ENCODE data around the gene STK32B.

The STK32B gene

GRCh38 chr4:5300283-5300682 is 249.0 kb downstream of the STK32B start:
- DNase-seq: no peak
- H3K4me3 ChIP-seq (ENCODE audit: low read depth, low read length): no peak overlapping the region
- no peaks in the 10 kb centered on the region for H3K9me3 ChIP-seq (ENCODE audit: severe bottlenecking)
- no peaks in the 10 kb centered on the region for H3K27me3 ChIP-seq (ENCODE audit: insufficient read depth, low read depth, severe bottlenecking)
- H3K27ac ChIP-seq: no peak overlapping the region
- no peak for TF ChIP-seq CTCF (IDR thresholded peaks at IDR 0.05; ENCODE audit: low read depth, low read length)
- H3K36me3 ChIP-seq: no peaks in the 10 kb centered on the region

- Histone ChIP-seq H3K4me3 (ENCODE audit: low read depth, low read length) (no peak overlapping the region), H3K36me3 (no peaks in the 10 kb centered on the region), H3K27me3 (ENCODE audit: insufficient read depth, low read depth, severe bottlenecking) (no peaks in the 10 kb centered on the region), H3K27ac (no peak overlapping the region), H3K9me3 (ENCODE audit: severe bottlenecking) (no peaks in the 10 kb centered on the region)
- DNase-seq: no peak
- no peak for TF ChIP-seq CTCF (IDR thresholded peaks at IDR 0.05; ENCODE audit: low read depth, low read length)
Measured at GRCh38 chr4:5307928-5308327, 256.6 kb downstream of the STK32B start.

- Histone ChIP-seq H3K27ac (no peak overlapping the region), H3K9me3 (ENCODE audit: severe bottlenecking) (peaks cover 4% of the 10 kb centered on the region), H3K4me3 (ENCODE audit: low read depth, low read length) (no peak overlapping the region), H3K27me3 (ENCODE audit: insufficient read depth, low read depth, severe bottlenecking) (no peaks in the 10 kb centered on the region), H3K36me3 (no peaks in the 10 kb centered on the region)
- no peak for DNase-seq
- no peak for TF ChIP-seq CTCF (IDR thresholded peaks at IDR 0.05; ENCODE audit: low read depth, low read length)
Measured at GRCh38 chr4:5322321-5322720, 271.0 kb downstream of the STK32B start.

GRCh38 chr4:5330339-5330989 is 279.2 kb downstream of the STK32B start:
- Histone ChIP-seq H3K27me3 (ENCODE audit: insufficient read depth, low read depth, severe bottlenecking) (no peaks in the 10 kb centered on the region), H3K27ac (no peak overlapping the region), H3K36me3 (no peaks in the 10 kb centered on the region), H3K4me3 (ENCODE audit: low read depth, low read length) (no peak overlapping the region), H3K9me3 (ENCODE audit: severe bottlenecking) (peaks cover 2% of the 10 kb centered on the region)
- no peak for TF ChIP-seq CTCF (IDR thresholded peaks at IDR 0.05; ENCODE audit: low read depth, low read length)
- DNase-seq: no peak

GRCh38 chr4:5337731-5338130 is 286.5 kb downstream of the STK32B start:
- Histone ChIP-seq H3K27me3 (ENCODE audit: insufficient read depth, low read depth, severe bottlenecking) (no peaks in the 10 kb centered on the region), H3K27ac (no peak overlapping the region), H3K4me3 (ENCODE audit: low read depth, low read length) (no peak overlapping the region), H3K9me3 (ENCODE audit: severe bottlenecking) (peaks cover 4% of the 10 kb centered on the region), H3K36me3 (no peaks in the 10 kb centered on the region)
- TF ChIP-seq CTCF (IDR thresholded peaks at IDR 0.05; ENCODE audit: low read depth, low read length): no peak
- DNase-seq: no peak

- no peak for DNase-seq
- no peak overlapping the region for H3K27ac ChIP-seq
- H3K36me3 ChIP-seq: no peaks in the 10 kb centered on the region
- peaks cover 5% of the 10 kb centered on the region for H3K9me3 ChIP-seq (ENCODE audit: severe bottlenecking)
- H3K27me3 ChIP-seq (ENCODE audit: insufficient read depth, low read depth, severe bottlenecking): no peaks in the 10 kb centered on the region
- H3K4me3 ChIP-seq (ENCODE audit: low read depth, low read length): no peak overlapping the region
- TF ChIP-seq CTCF (IDR thresholded peaks at IDR 0.05; ENCODE audit: low read depth, low read length): no peak
Measured at GRCh38 chr4:5338531-5338930, 287.3 kb downstream of the STK32B start.
